ENCODE data around the gene PCNX4. TPM values are rescaled to one million over a fixed set of nuclear protein-coding genes. Genes with fewer than 3 reads are reported as not detected.
A peak's percentile ranks its signal among the peaks of the same experiment; 100 is the strongest.

Gene PCNX4
- total and polyA plus RNA-seq, 8 donors = 6.8 to 105 (median 30.7) TPM

GRCh38 chr14:60184905-60185555, 93.3 kb downstream of the PCNX4 start:
- H3K27ac ChIP-seq = peak overlapping the region in 1 of 5 donors; percentile 81
- no peaks in the 10 kb centered on the region for H3K36me3 ChIP-seq
- 46 to 61% (median 49%) methylated on average over 5 of the region's 5 CpGs for WGBS, 5 donors
- H3K4me1 ChIP-seq = peaks cover 0 to 17% (median 4%) of the 10 kb centered on the region in 4 donors
- DNase-seq = no peak
- H3K4me3 ChIP-seq = no peak overlapping the region
- H3K27me3 ChIP-seq = no peaks in the 10 kb centered on the region
- intact Hi-C loops (cut with DNase I; ENCODE audit: low total_unique reads) = loop anchor here (10.0 kb wide), 1 partner anchor 120 kb away; no protein-coding TSS in a partner anchor
- TF ChIP-seq CTCF (IDR thresholded peaks at IDR 0.05) (no peak), EP300 (IDR thresholded peaks at IDR 0.05) (no peak), POLR2AphosphoS5 (IDR thresholded peaks at IDR 0.05) (no peak), POLR2A (IDR thresholded peaks at IDR 0.05) (no peak)
- no peaks in the 10 kb centered on the region for H3K9me3 ChIP-seq

GRCh38 chr14:60188115-60188514, 96.4 kb downstream of the PCNX4 start:
- Histone ChIP-seq H3K4me3 (no peak overlapping the region), H3K36me3 (no peaks in the 10 kb centered on the region), H3K27me3 (no peaks in the 10 kb centered on the region), H3K27ac (no peak overlapping the region), H3K9me3 (no peaks in the 10 kb centered on the region), H3K4me1 (peaks cover 0 to 27% (median 4%) of the 10 kb centered on the region in 4 donors)
- peak in 1 of 2 donors; percentile 21 for DNase-seq
- WGBS, 5 donors = 56 to 67% (median 58%) methylated on average over 3 of the region's 3 CpGs
- intact Hi-C loops (cut with DNase I; ENCODE audit: low total_unique reads) = loop anchor here (10.0 kb wide), 1 partner anchor 123 kb away; no protein-coding TSS in a partner anchor
- TF ChIP-seq POLR2A (IDR thresholded peaks at IDR 0.05) = no peak
- TF ChIP-seq POLR2AphosphoS5 (IDR thresholded peaks at IDR 0.05) = no peak
- no peak for TF ChIP-seq EP300 (IDR thresholded peaks at IDR 0.05)
- no peak for TF ChIP-seq CTCF (IDR thresholded peaks at IDR 0.05)

- Histone ChIP-seq H3K27ac (peak overlapping the region in 1 of 5 donors; percentile 29), H3K9me3 (no peaks in the 10 kb centered on the region), H3K27me3 (no peaks in the 10 kb centered on the region), H3K4me3 (no peak overlapping the region), H3K4me1 (peaks cover 0 to 26% (median 2%) of the 10 kb centered on the region in 4 donors), H3K36me3 (no peaks in the 10 kb centered on the region)
- TF ChIP-seq EP300 (IDR thresholded peaks at IDR 0.05) (no peak), POLR2AphosphoS5 (IDR thresholded peaks at IDR 0.05) (no peak), POLR2A (IDR thresholded peaks at IDR 0.05) (no peak), CTCF (IDR thresholded peaks at IDR 0.05) (no peak)
- no peak for DNase-seq
- 64 to 80% (median 74%) methylated on average over 1 of the region's 1 CpG for WGBS, 5 donors
- intact Hi-C loops (cut with DNase I; ENCODE audit: low total_unique reads) = loop anchor here (10.0 kb wide), 1 partner anchor 124 kb away; no protein-coding TSS in a partner anchor
Observed at GRCh38 chr14:60188696-60189095, 97.0 kb downstream of the PCNX4 start.

- intact Hi-C loops (cut with DNase I; ENCODE audit: low total_unique reads) = loop anchor here (10.0 kb wide), 1 partner anchor 125 kb away; no protein-coding TSS in a partner anchor
- no peak for TF ChIP-seq POLR2AphosphoS5 (IDR thresholded peaks at IDR 0.05)
- TF ChIP-seq EP300 (IDR thresholded peaks at IDR 0.05) = no peak
- TF ChIP-seq POLR2A (IDR thresholded peaks at IDR 0.05) = no peak
- no peak for TF ChIP-seq CTCF (IDR thresholded peaks at IDR 0.05)
- DNase-seq = no peak
- H3K36me3 ChIP-seq = no peaks in the 10 kb centered on the region
- WGBS, 5 donors = 61 to 72% (median 67%) methylated on average over 4 of the region's 4 CpGs
- no peak overlapping the region for H3K4me3 ChIP-seq
- peaks cover 0 to 23% (median 0%) of the 10 kb centered on the region in 4 donors for H3K4me1 ChIP-seq
- peak overlapping the region in 1 of 5 donors; percentile 29 for H3K27ac ChIP-seq
- H3K27me3 ChIP-seq = no peaks in the 10 kb centered on the region
- H3K9me3 ChIP-seq = no peaks in the 10 kb centered on the region
Observed at GRCh38 chr14:60189923-60190840, 98.5 kb downstream of the PCNX4 start.

All from stomach (tissue), 9 donors.